RPMI8226 (cell line): Measurements from ENCODE around the gene TTYH1.

Experiments used
- DNase-seq: peaks from one replicate; pipeline ENCODE4 v3.0.0-alpha.2; 2015

TTYH1 gene

GRCh38 chr19:54484451-54484850 lies 69.2 kb downstream of the TTYH1 start:
- no peak for DNase-seq

DNA sequence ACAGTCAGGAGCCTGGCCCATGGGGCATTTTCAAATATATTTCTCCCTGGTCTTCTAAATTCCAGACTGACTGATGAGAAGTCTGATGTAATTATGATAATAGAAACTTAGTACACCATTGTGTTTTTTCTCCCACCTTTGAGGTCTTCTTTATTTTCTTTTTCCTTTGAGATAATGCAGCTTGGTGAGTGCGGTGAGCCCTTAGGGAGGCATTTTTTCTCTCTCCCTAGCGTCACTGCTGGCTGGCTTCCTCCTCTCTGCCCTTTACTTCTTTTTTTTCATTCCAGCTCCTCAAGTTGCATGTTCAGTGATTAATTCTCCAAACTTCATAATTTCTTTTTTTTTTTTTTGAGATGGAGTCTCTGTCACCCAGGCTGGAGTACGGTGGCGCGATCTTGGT lies 70.6 kb downstream of the TTYH1 start:
- DNase-seq = no peak
